CD14-positive monocyte (primary cell): ENCODE results near the gene TRPM4. TPM values are rescaled to one million over a fixed set of nuclear protein-coding genes. Genes with fewer than 3 reads are reported as not detected.

Experiments used
- DNase-seq, 3 donors: peaks; one replicate each; pipeline ENCODE4 v3.0.0-alpha.2; 2011 to 2022
- H2AFZ ChIP-seq: 2 replicates; pipeline ENCODE4 v1.6.0; 2012; ENCODE audit warnings: mild to moderate bottlenecking, low read depth, low read length, inconsistent platforms; ENCODE audit not compliant: insufficient read depth, poor library complexity, severe bottlenecking
- H3K27ac ChIP-seq, 2 donors: 1 replicate in 1 of 2; 2 replicates in 1 of 2; pipeline ENCODE4 v1.5.1; 2012 to 2013; ENCODE audit warnings: low read length in 2 of 2, control low read depth in 1 of 2, inconsistent platforms in 1 of 2, low read depth in 1 of 2, mild to moderate bottlenecking in 1 of 2
- H3K27me3 ChIP-seq, 2 donors: one replicate each; pipeline versions ENCODE4 v1.6.0 to v1.6.1; 2011 to 2013; ENCODE audit warnings: low read length in 2 of 2; ENCODE audit not compliant: control insufficient read depth in 2 of 2, insufficient read depth in 2 of 2
- H3K36me3 ChIP-seq, 2 donors: replicated peaks in 1 of 2; 1 replicate in 1 of 2; 2 replicates in 1 of 2; pipeline versions ENCODE4 v1.5.1 to v1.6.1; 2012 to 2013; ENCODE audit warnings: low read length in 2 of 2, control low read depth in 1 of 2, inconsistent platforms in 1 of 2, mild to moderate bottlenecking in 1 of 2; ENCODE audit not compliant: insufficient read depth in 2 of 2, control insufficient read depth in 1 of 2
- H3K4me1 ChIP-seq, 2 donors: 1 replicate in 1 of 2; 2 replicates in 1 of 2; pipeline versions ENCODE4 v1.5.1 to v1.6.1; 2012 to 2013; ENCODE audit warnings: low read length in 2 of 2, control low read depth in 1 of 2, inconsistent platforms in 1 of 2, mild to moderate bottlenecking in 1 of 2, moderate library complexity in 1 of 2; ENCODE audit not compliant: insufficient read depth in 2 of 2, control insufficient read depth in 1 of 2
- H3K4me2 ChIP-seq: replicated peaks from 2 replicates; pipeline ENCODE3; 2012; ENCODE audit warnings: low read length, moderate library complexity, mild to moderate bottlenecking; ENCODE audit not compliant: poor library complexity, severe bottlenecking; ENCODE audit errors: extremely low read depth
- H3K4me3 ChIP-seq, 3 experiments: fragments of 200-600 bp in 1 of 3; sonication (generic) in 1 of 3; replicated peaks in 1 of 3; 1 replicate in 2 of 3; 2 replicates in 1 of 3; pipeline ENCODE4 v1.5.1; 2011 to 2013; ENCODE audit warnings: low read length in 3 of 3, mild to moderate bottlenecking in 3 of 3, control low read depth in 2 of 3, low read depth in 2 of 3, inconsistent platforms in 1 of 3, moderate library complexity in 1 of 3
- H3K79me2 ChIP-seq: 2 replicates; pipeline ENCODE4 v1.6.0; 2012; ENCODE audit warnings: mild to moderate bottlenecking, control low read depth, inconsistent platforms, low read length, moderate library complexity; ENCODE audit not compliant: insufficient read depth
- H3K9ac ChIP-seq: 2 replicates; pipeline ENCODE4 v1.6.0; 2017; ENCODE audit warnings: low read length, mild to moderate bottlenecking; ENCODE audit not compliant: insufficient read depth, poor library complexity, severe bottlenecking
- H3K9me3 ChIP-seq, 2 donors: replicated peaks in 1 of 2; 1 replicate in 1 of 2; 2 replicates in 1 of 2; pipeline versions ENCODE4 v1.5.1 to v1.6.1; 2012 to 2013; ENCODE audit warnings: low read length in 2 of 2, control low read depth in 1 of 2; ENCODE audit not compliant: control insufficient read depth in 1 of 2, insufficient read depth in 1 of 2
- H4K20me1 ChIP-seq: 2 replicates; pipeline ENCODE4 v1.6.0; 2012; ENCODE audit warnings: mild to moderate bottlenecking, low read length, control low read depth, moderate library complexity; ENCODE audit not compliant: insufficient read depth
- H3K27ac Mint-ChIP-seq, 7 donors: one replicate each; pipeline ENCODE4 v1.8.0; 2020; ENCODE audit warnings: mild to moderate bottlenecking in 7 of 7, mixed read lengths in 7 of 7, moderate library complexity in 6 of 7, inconsistent platforms in 2 of 7
- H3K27me3 Mint-ChIP-seq, 3 donors: one replicate each; pipeline ENCODE4 v1.8.0; 2021 to 2022; ENCODE audit warnings: low read depth in 3 of 3, mild to moderate bottlenecking in 3 of 3, mixed read lengths in 3 of 3, moderate library complexity in 3 of 3, inconsistent platforms in 1 of 3
- H3K36me3 Mint-ChIP-seq, 2 donors: one replicate each; pipeline ENCODE4 v1.8.0; 2020; ENCODE audit warnings: mixed read lengths in 2 of 2, inconsistent platforms in 1 of 2, mild to moderate bottlenecking in 1 of 2
- H3K4me1 Mint-ChIP-seq: one replicate; pipeline ENCODE4 v1.8.0; 2020; ENCODE audit warnings: mild to moderate bottlenecking, mixed read lengths
- H3K4me3 Mint-ChIP-seq, 2 donors: one replicate each; pipeline ENCODE4 v1.8.0; 2020; ENCODE audit warnings: mild to moderate bottlenecking in 2 of 2, mixed read lengths in 2 of 2, moderate library complexity in 1 of 2
- H3K9me3 Mint-ChIP-seq, 7 donors: one replicate each; pipeline ENCODE4 v1.8.0; 2020 to 2022; ENCODE audit warnings: mixed read lengths in 7 of 7, mild to moderate bottlenecking in 6 of 7, moderate library complexity in 6 of 7, inconsistent platforms in 2 of 7
- WGBS: methylation state at CpG from one replicate; pipeline ENCODE4 v1.1.5; 2013; ENCODE audit warnings: missing lambda C conversion rate; ENCODE audit not compliant: insufficient coverage; 5-methylcytosine and 5-hydroxymethylcytosine counted together
- intact Hi-C, 2 donors: fragments of 100-400 bp; cut with micrococcal nuclease; formaldehyde crosslinking; loops; one replicate each; pipeline versions ENCODE4 v1.15.0 to v1.15.1; 2023
- polyA plus RNA-seq, 3 donors: library from polyadenylated mRNA; depleted of rRNA in 1 of 3; unstranded in 2 of 3; stranded (reverse) in 1 of 3; fragments of 300-500 nt in 2 of 3; fragments of >200 nt in 1 of 3; fragmentation: Illumina TruSeq in 2 of 3; gene quantifications; 1 replicate in 2 of 3; 2 replicates in 1 of 3; pipeline ENCODE4 v1.2.3, GENCODE V29; 2012 to 2021
- TF ChIP-seq, protein P1 (sequence below): fragments of 200-600 bp; IDR thresholded peaks from one replicate; pipeline ENCODE4 v1.8.0; 2022; ENCODE audit warnings: antibody characterized with exemption, mild to moderate bottlenecking

The TRPM4 gene
- polyA plus RNA-seq, 3 donors = 6.0 to 6.9 (median 6.6) TPM

GRCh38 chr19:49127674-49128544 lies 29.7 kb upstream of the TRPM4 start:
- Mint-ChIP-seq H3K9me3 (peaks cover 10 to 25% (median 15%) of the 10 kb centered on the region in 7 donors), H3K4me3 (peak overlapping the region; percentile 80 to 97), H3K27me3 (peaks cover 15 to 35% (median 33%) of the 10 kb centered on the region in 3 donors), H3K4me1 (peaks cover 13% of the 10 kb centered on the region), H3K36me3 (no peaks in the 10 kb centered on the region), H3K27ac (peak overlapping the region; percentile 71 to 96 (median 85))
- peak overlapping the region; percentile 82 for H2AFZ ChIP-seq
- H3K4me1 ChIP-seq = peaks cover 5 to 14% of the 10 kb centered on the region in 2 donors
- peak; percentile 94 to 96 (median 95) for DNase-seq
- peak overlapping the region; percentile 74 for H3K4me2 ChIP-seq
- intact Hi-C loops = no loop called here
- H3K27ac ChIP-seq = no peak overlapping the region
- H3K4me3 ChIP-seq = peak overlapping the region; percentile 31 to 72 (median 34)
- H3K9ac ChIP-seq = no peak overlapping the region
- H3K27me3 ChIP-seq = no peaks in the 10 kb centered on the region
- H3K79me2 ChIP-seq = no peaks in the 10 kb centered on the region
- WGBS = 5% methylated on average over 51 of the region's 63 CpGs
- no peaks in the 10 kb centered on the region for H3K36me3 ChIP-seq
- H4K20me1 ChIP-seq = no peaks in the 10 kb centered on the region
- H3K9me3 ChIP-seq = peaks cover 0 to 10% of the 10 kb centered on the region in 2 donors
- TF ChIP-seq, protein P1, sequence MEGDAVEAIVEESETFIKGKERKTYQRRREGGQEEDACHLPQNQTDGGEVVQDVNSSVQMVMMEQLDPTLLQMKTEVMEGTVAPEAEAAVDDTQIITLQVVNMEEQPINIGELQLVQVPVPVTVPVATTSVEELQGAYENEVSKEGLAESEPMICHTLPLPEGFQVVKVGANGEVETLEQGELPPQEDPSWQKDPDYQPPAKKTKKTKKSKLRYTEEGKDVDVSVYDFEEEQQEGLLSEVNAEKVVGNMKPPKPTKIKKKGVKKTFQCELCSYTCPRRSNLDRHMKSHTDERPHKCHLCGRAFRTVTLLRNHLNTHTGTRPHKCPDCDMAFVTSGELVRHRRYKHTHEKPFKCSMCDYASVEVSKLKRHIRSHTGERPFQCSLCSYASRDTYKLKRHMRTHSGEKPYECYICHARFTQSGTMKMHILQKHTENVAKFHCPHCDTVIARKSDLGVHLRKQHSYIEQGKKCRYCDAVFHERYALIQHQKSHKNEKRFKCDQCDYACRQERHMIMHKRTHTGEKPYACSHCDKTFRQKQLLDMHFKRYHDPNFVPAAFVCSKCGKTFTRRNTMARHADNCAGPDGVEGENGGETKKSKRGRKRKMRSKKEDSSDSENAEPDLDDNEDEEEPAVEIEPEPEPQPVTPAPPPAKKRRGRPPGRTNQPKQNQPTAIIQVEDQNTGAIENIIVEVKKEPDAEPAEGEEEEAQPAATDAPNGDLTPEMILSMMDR = no peak

DNA sequence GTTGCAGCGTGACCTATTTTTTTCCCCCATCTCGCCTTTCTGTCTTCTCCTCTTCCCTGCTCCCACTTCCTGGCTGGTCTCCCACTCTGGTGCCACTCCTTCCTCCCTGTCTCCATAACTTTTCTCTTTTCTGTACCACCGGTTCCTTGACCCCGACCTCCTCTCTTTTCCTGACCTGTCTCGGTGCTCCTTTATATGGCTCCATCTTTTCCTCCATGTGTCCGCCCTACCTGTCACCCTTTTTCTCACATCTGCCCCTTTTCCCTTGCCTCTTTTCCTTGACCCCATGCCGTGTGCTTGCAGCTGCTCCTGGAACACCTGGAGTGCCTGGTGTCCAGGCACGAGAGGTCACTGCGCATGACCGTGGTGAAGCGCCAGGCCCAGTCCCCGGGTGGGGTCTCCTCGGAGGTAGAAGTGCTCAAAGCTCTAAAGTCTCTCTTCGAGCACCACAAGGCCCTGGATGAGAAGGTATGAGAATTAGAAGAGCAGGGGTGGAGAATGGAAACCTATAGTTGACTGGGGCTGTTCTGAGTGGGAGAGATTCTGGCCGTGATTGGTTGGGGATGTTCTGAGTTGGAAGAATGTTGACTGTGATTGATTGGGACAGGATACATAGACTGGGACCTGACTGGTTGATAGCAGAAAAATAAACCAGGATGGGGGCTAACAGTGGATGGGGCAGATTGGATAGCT lies 28.9 kb upstream of the TRPM4 start:
- Histone ChIP-seq H3K4me3 (peak overlapping the region in 1 of 3 experiments; percentile 72), H4K20me1 (no peaks in the 10 kb centered on the region), H2AFZ (no peak overlapping the region), H3K4me2 (peak overlapping the region; percentile 74), H3K79me2 (no peaks in the 10 kb centered on the region), H3K27ac (no peak overlapping the region), H3K36me3 (no peaks in the 10 kb centered on the region), H3K27me3 (peaks cover 0 to 5% of the 10 kb centered on the region in 2 donors), H3K4me1 (peaks cover 9 to 21% of the 10 kb centered on the region in 2 donors), H3K9ac (no peak overlapping the region), H3K9me3 (peaks cover 0 to 11% of the 10 kb centered on the region in 2 donors)
- no peak for DNase-seq
- peaks cover 14 to 31% (median 19%) of the 10 kb centered on the region in 7 donors for H3K9me3 Mint-ChIP-seq
- peaks cover 19% of the 10 kb centered on the region for H3K4me1 Mint-ChIP-seq
- H3K27me3 Mint-ChIP-seq = peaks cover 15 to 37% (median 37%) of the 10 kb centered on the region in 3 donors
- intact Hi-C loops = no loop called here
- 73% methylated on average over 14 of the region's 15 CpGs for WGBS
- TF ChIP-seq, protein P1 = no peak
- peak overlapping the region; percentile 20 to 59 for H3K4me3 Mint-ChIP-seq
- peak overlapping the region in 4 of 7 donors; percentile 21 to 96 (median 76) for H3K27ac Mint-ChIP-seq
- H3K36me3 Mint-ChIP-seq = no peaks in the 10 kb centered on the region
